Gastrocnemius medialis (tissue), 4 donors: ENCODE measurements around the gene REXO1. TPM values are rescaled to one million over a fixed set of nuclear protein-coding genes. Genes with fewer than 3 reads are reported as not detected.
A peak's percentile ranks its signal among the peaks of the same experiment; 100 is the strongest.
"Not testable (repeated sequence)": the region's sequence is repeated elsewhere in the genome, so short reads cannot be mapped to it uniquely, and the experiment has no call there.

ENCODE experiments used
- ATAC-seq, 2 donors: fragments of 150-250 bp; one replicate each; pipeline ENCODE4 v1.9.1; 2016
- DNase-seq, 2 donors: peaks; one replicate each; pipeline ENCODE4 v3.0.0-alpha.2; 2019
- H3K27ac ChIP-seq, 4 donors: fragments of 200-600 bp; sonication (generic); 1 replicate in 1 of 4; 2 replicates in 3 of 4; pipeline ENCODE4 v1.5.1; 2016 to 2018; ENCODE audit warnings: mild to moderate bottlenecking in 2 of 4, moderate library complexity in 1 of 4
- H3K27me3 ChIP-seq, 3 donors: fragments of 200-600 bp; sonication (generic) in 2 of 3; 1 replicate in 1 of 3; 2 replicates in 2 of 3; pipeline versions ENCODE4 v1.5.1 to v1.6.0; 2016 to 2019; ENCODE audit warnings: mild to moderate bottlenecking in 1 of 3, moderate library complexity in 1 of 3
- H3K36me3 ChIP-seq, 2 donors: fragments of 200-600 bp; sonication (generic) in 1 of 2; one replicate each; pipeline ENCODE4 v1.5.1; 2017 to 2018
- H3K4me1 ChIP-seq, 2 donors: fragments of 200-600 bp; sonication (generic) in 1 of 2; one replicate each; pipeline ENCODE4 v1.5.1; 2016 to 2017; ENCODE audit warnings: mild to moderate bottlenecking in 2 of 2
- H3K4me3 ChIP-seq, 4 donors: fragments of 200-600 bp; sonication (generic) in 3 of 4; 1 replicate in 1 of 4; 2 replicates in 3 of 4; pipeline ENCODE4 v1.5.1; 2016 to 2019; ENCODE audit warnings: mild to moderate bottlenecking in 2 of 4
- H3K9me3 ChIP-seq, 3 donors: fragments of 200-600 bp; sonication (generic) in 2 of 3; 1 replicate in 1 of 3; 2 replicates in 2 of 3; pipeline ENCODE4 v1.5.1; 2016 to 2019
- POLR2A ChIP-seq, 2 donors: fragments of 450-650 bp; IDR thresholded peaks; one replicate each; pipeline ENCODE4 v1.6.1; 2017; ENCODE audit warnings: antibody characterized with exemption in 2 of 2, mild to moderate bottlenecking in 2 of 2, moderate library complexity in 2 of 2
- in situ Hi-C, 4 donors: fragments of 200-750 bp; cut with MboI; loops; one replicate each; pipeline versions ENCODE4 v1.15.0 to v1.8.0; 2017; ENCODE audit warnings: low sequenced_read_pairs in 4 of 4
- intact Hi-C: fragments of 100-400 bp; cut with DNase I; formaldehyde crosslinking; loops from one replicate; pipeline ENCODE4 v1.15.1; 2023; ENCODE audit warnings: low total_unique reads
- total RNA-seq, 4 donors: library from RNA; depleted of rRNA; stranded (reverse); fragments of >200 nt; gene quantifications; one replicate each; pipeline versions ENCODE4 v1.1.0 to v1.2.3, GENCODE V29; 2016
- TF ChIP-seq, protein P1 (sequence below), 5 experiments: fragments of 450-650 bp in 3 of 5; fragments of 200-600 bp in 2 of 5; sonication (generic) in 2 of 5; IDR thresholded peaks in 4 of 5; conservative IDR thresholded peaks in 1 of 5; 1 replicate in 4 of 5; 2 replicates in 1 of 5; pipeline ENCODE4 v1.5.1; 2016 to 2019; ENCODE audit warnings: antibody characterized with exemption in 5 of 5, mild to moderate bottlenecking in 3 of 5, moderate library complexity in 3 of 5

REXO1 gene
- total RNA-seq, 4 donors from 2014 or later = 10.8 to 28.5 (median 20.5) TPM

DNA sequence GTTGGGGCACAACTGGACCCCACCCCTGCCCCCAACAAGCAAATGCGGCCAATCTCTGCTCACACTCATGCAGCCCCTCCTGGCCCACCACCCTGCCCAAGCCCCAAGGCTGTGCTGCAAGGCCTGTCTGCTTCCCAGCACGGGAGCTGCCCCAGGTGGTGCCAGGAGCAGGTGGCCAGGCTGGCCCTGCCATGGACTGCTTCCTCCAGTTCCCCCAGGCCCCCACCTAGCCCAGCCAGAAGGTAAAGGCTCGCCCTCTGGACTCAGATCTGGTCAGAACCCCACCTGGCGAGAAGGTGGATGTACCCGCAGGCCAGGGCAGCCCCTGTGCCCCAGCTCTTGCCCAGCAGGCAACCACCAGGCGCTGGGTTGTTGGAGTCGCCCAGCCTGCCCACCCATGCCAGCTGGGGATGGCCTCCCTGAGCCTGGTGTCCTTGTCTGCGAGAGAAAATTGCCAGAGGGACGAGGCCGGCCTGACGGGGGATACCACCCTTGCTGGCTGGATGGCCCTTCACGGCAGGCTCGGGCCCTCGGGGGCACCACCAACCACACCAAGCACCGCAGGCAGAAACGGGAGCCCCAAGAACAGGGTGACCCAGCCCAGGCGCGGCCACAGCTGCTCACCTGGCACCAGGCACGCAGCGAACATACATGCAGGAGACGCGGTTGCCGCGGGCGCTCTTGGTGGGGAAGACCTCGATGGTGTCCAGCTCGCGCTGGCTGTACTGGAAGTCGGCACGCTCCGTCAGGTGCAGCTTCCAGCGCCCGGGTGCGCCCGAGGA is 32.5 kb upstream of the REXO1 start:
- Histone ChIP-seq H3K9me3 (no peaks in the 10 kb centered on the region), H3K4me3 (peak overlapping the region in 1 of 4 donors; percentile 21), H3K27ac (peak overlapping the region in 3 of 4 donors; percentile 41 to 62 (median 58)), H3K27me3 (no peaks in the 10 kb centered on the region), H3K36me3 (no peaks in the 10 kb centered on the region), H3K4me1 (peaks cover 36 to 43% of the 10 kb centered on the region in 2 donors)
- intact Hi-C loops (no loop called here), in situ Hi-C loops (no loop called here)
- ATAC-seq = no peak
- TF ChIP-seq, protein P1, sequence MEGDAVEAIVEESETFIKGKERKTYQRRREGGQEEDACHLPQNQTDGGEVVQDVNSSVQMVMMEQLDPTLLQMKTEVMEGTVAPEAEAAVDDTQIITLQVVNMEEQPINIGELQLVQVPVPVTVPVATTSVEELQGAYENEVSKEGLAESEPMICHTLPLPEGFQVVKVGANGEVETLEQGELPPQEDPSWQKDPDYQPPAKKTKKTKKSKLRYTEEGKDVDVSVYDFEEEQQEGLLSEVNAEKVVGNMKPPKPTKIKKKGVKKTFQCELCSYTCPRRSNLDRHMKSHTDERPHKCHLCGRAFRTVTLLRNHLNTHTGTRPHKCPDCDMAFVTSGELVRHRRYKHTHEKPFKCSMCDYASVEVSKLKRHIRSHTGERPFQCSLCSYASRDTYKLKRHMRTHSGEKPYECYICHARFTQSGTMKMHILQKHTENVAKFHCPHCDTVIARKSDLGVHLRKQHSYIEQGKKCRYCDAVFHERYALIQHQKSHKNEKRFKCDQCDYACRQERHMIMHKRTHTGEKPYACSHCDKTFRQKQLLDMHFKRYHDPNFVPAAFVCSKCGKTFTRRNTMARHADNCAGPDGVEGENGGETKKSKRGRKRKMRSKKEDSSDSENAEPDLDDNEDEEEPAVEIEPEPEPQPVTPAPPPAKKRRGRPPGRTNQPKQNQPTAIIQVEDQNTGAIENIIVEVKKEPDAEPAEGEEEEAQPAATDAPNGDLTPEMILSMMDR (IDR thresholded peaks at IDR 0.05 in 4 of 5, conservative IDR thresholded peaks at IDR 0.05 in 1 of 5) = no peak
- no peak for TF ChIP-seq POLR2A (IDR thresholded peaks at IDR 0.05)
- no peak for DNase-seq

DNA sequence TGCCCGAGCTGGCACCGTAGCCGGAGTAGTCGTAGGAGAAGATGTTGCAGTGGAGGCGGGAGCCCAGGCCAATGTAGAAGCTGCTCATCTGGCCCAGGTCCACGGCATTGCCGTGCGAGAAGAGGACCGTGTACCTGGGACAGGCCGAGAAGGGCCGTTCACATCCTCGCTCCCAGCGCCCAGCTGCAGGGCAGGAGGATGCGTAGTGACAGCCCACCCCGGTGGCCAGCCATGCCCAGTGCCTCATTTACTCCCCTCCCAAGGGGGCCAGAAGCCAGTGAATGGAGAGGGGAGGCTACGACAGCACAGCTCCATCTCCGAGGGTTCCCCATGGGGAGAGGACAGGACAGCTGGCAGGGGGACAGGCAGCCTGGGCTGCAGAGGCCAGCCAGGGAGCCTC is 31.7 kb upstream of the REXO1 start:
- H3K4me3 ChIP-seq, ATAC-seq, H3K27me3 ChIP-seq, H3K9me3 ChIP-seq, DNase-seq, intact Hi-C loops, H3K36me3 ChIP-seq, in situ Hi-C loops: not testable (repeated sequence)
- Histone ChIP-seq H3K4me1 (peaks cover 39 to 46% of the 10 kb centered on the region in 2 donors), H3K27ac (peak overlapping the region in 1 of 4 donors; percentile 62)

GRCh38 chr19:1878583-1878982 is 30.3 kb upstream of the REXO1 start:
- intact Hi-C loops, DNase-seq, H3K4me3 ChIP-seq, H3K27me3 ChIP-seq, in situ Hi-C loops, H3K9me3 ChIP-seq, H3K36me3 ChIP-seq, H3K27ac ChIP-seq, ATAC-seq: not testable (repeated sequence)
- peaks cover 43 to 46% of the 10 kb centered on the region in 2 donors for H3K4me1 ChIP-seq

GRCh38 chr19:1877280-1877660 is 29.0 kb upstream of the REXO1 start:
- DNase-seq, H3K4me3 ChIP-seq, in situ Hi-C loops, H3K9me3 ChIP-seq, ATAC-seq, H3K27me3 ChIP-seq, H3K27ac ChIP-seq, H3K36me3 ChIP-seq, intact Hi-C loops: not testable (repeated sequence)
- peaks cover 40 to 46% of the 10 kb centered on the region in 2 donors for H3K4me1 ChIP-seq

DNA sequence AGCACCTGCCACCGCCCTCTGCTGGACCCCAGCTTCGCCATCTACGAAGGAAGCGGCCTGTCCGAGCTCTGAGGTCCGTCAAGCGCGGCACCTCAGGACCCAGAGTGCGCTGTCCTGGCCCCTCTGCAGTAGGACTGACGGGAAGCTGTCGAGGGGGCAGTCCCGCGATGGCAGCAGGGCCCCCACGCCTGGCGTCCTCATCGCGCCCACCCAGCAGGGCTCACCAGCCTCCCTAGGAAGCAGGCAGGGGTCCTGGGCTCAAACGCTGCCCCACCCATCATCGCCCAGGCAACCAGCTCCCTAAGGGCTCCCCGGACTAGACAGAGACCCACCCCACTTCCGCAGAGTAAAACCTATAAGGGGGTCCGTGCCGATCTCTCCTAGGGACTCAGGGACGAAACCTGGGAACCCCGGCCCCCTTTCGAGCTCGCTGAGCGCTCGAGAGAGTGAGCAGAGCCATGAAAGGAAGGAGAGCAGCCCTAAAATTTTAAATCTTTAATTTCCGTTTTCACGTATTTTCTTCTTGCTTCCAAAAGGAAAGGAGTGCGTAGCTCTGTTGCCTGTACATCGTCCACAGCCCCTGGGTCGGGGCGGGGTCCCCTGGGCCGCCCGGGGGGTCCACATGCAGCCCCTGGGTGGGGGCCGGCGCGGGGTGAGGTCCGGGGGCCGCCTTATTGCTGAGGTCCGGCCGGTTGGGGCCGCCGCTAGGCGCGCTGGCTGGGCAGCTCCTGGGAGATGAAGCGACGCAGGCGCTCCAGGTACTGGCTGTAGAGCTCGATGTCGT is 28.4 kb upstream of the REXO1 start:
- H3K27ac ChIP-seq = peak overlapping the region; percentile 88 to 99 (median 95)
- H3K36me3 ChIP-seq, H3K27me3 ChIP-seq, H3K9me3 ChIP-seq, intact Hi-C loops, in situ Hi-C loops, ATAC-seq, DNase-seq: not testable (repeated sequence)
- H3K4me1 ChIP-seq = peaks cover 38 to 41% of the 10 kb centered on the region in 2 donors
- H3K4me3 ChIP-seq = peak overlapping the region; percentile 83 to 99 (median 92)

- DNase-seq = peak; percentile 86 to 87
Measured at GRCh38 chr19:1875646-1876495, 27.6 kb upstream of the REXO1 start.

DNA sequence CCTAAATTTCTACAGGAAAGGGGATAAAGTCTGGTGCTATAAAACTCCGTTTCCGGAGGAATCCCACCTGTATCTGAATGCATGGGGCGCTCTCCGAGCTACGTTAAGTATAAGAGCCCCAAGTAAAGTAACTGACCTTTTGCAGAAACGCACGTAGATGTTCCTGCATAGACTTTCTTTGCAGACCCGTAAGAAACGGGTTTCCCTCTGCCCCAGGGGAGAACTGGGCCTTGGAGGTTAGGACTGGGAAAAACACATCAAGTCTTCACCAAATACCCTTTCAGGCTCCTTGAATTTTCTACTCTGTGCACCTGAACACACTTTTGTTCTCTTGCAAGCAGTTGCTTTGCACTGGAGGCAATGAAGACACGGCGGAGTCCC is 27.0 kb upstream of the REXO1 start:
- Histone ChIP-seq H3K4me1 (peaks cover 36% of the 10 kb centered on the region in 2 donors), H3K27ac (peak overlapping the region; percentile 88 to 99 (median 95)), H3K4me3 (peak overlapping the region; percentile 83 to 99 (median 92))
- in situ Hi-C loops, H3K9me3 ChIP-seq, intact Hi-C loops, H3K36me3 ChIP-seq, H3K27me3 ChIP-seq, ATAC-seq, DNase-seq: not testable (repeated sequence)

More at GRCh38 chr19:1875646-1876495, 27.6 kb upstream of the REXO1 start:
- peaks cover 0 to 7% of the 10 kb centered on the region in 2 donors for H3K36me3 ChIP-seq
- peak; percentile 96 to 97 for ATAC-seq
- intact Hi-C loops = no loop called here
- H3K4me1 ChIP-seq = peaks cover 38 to 41% of the 10 kb centered on the region in 2 donors
- H3K27ac ChIP-seq = peak overlapping the region; percentile 88 to 99 (median 95)
- H3K9me3 ChIP-seq = no peaks in the 10 kb centered on the region
- H3K27me3 ChIP-seq = no peaks in the 10 kb centered on the region
- TF ChIP-seq, protein P1 (IDR thresholded peaks at IDR 0.05 in 4 of 5, conservative IDR thresholded peaks at IDR 0.05 in 1 of 5) = peak in 1 of 5 experiments; percentile 18
- peak; percentile 90 to 96 for TF ChIP-seq POLR2A (IDR thresholded peaks at IDR 0.05)
- peak overlapping the region; percentile 83 to 99 (median 92) for H3K4me3 ChIP-seq
- in situ Hi-C loops = no loop called here
